Smooth muscle cell (in vitro differentiated cells): ENCODE measurements around the gene BPIFB2. TPM values are rescaled to one million over a fixed set of nuclear protein-coding genes. Genes with fewer than 3 reads are reported as not detected.

ENCODE experiments used
- DNase-seq: peaks from one replicate; lab custom pipeline; 2025; ENCODE audit not compliant: unreplicated experiment; lab: John Stamatoyannopoulos, UW
- H2AFZ ChIP-seq: fragments of 200-600 bp; sonication (generic); 2 replicates; pipeline ENCODE4 v1.6.0; 2016; ENCODE audit warnings: antibody characterized with exemption, low read depth, mild to moderate bottlenecking
- H3F3A ChIP-seq: fragments of 200-600 bp; sonication (generic); 2 replicates; pipeline ENCODE4 v1.6.0; 2017; ENCODE audit warnings: antibody characterized with exemption, low read depth
- H3K27ac ChIP-seq: fragments of 200-600 bp; sonication (generic); 2 replicates; pipeline ENCODE4 v1.5.1; 2016; ENCODE audit warnings: low read depth, mild to moderate bottlenecking
- H3K27me3 ChIP-seq: fragments of 200-600 bp; sonication (generic); 2 replicates; pipeline ENCODE4 v1.6.1; 2016; ENCODE audit warnings: low read depth, mild to moderate bottlenecking
- H3K36me3 ChIP-seq: fragments of 200-600 bp; sonication (generic); 2 replicates; pipeline ENCODE4 v1.5.1; 2016; ENCODE audit warnings: low read depth
- H3K4me1 ChIP-seq: fragments of 200-600 bp; sonication (generic); 2 replicates; pipeline ENCODE4 v1.5.1; 2016; ENCODE audit warnings: low read depth
- H3K4me2 ChIP-seq: fragments of 200-600 bp; sonication (generic); 2 replicates; pipeline ENCODE4 v1.6.0; 2016; ENCODE audit warnings: mild to moderate bottlenecking
- H3K4me3 ChIP-seq: fragments of 200-600 bp; sonication (generic); 2 replicates; pipeline ENCODE4 v1.5.1; 2016; ENCODE audit warnings: mild to moderate bottlenecking
- H3K79me2 ChIP-seq: fragments of 200-600 bp; sonication (generic); 2 replicates; pipeline ENCODE4 v1.6.0; 2016; ENCODE audit warnings: low read depth, mild to moderate bottlenecking
- H3K9ac ChIP-seq: fragments of 200-600 bp; sonication (generic); 2 replicates; pipeline ENCODE4 v1.6.0; 2016; ENCODE audit warnings: low read depth
- H3K9me3 ChIP-seq: fragments of 200-600 bp; sonication (generic); replicated peaks from 2 replicates; pipeline ENCODE4 v1.5.1; 2016; ENCODE audit warnings: low read depth
- H4K20me1 ChIP-seq: fragments of 200-600 bp; sonication (generic); 2 replicates; pipeline ENCODE4 v1.6.0; 2016; ENCODE audit warnings: low read depth
- WGBS: methylation state at CpG from one replicate; pipeline ENCODE4 v1.1.7; 2016; ENCODE audit warnings: low lambda C conversion rate; 5-methylcytosine and 5-hydroxymethylcytosine counted together
- polyA plus RNA-seq: library from polyadenylated mRNA; unstranded; fragments of >200 nt; fragmentation: Nextera tagmentation; extraction: Ambion mirVana; gene quantifications from 2 replicates; pipeline ENCODE4 v1.2.1, GENCODE V29; 2016
- total RNA-seq: library from RNA; depleted of rRNA; stranded (reverse); fragments of >200 nt; gene quantifications from 2 replicates; pipeline ENCODE4 v1.2.3, GENCODE V29; 2014
- TF ChIP-seq, protein P1 (sequence below): fragments of 200-600 bp; sonication (generic); IDR thresholded peaks from 2 replicates; pipeline ENCODE4 v1.5.1; 2017; ENCODE audit warnings: borderline replicate concordance, mild to moderate bottlenecking, antibody characterized with exemption; ENCODE audit not compliant: insufficient read depth, poor library complexity, severe bottlenecking

The BPIFB2 gene
- total and polyA plus RNA-seq, 2 experiments from 2014 or later: not detected

DNA sequence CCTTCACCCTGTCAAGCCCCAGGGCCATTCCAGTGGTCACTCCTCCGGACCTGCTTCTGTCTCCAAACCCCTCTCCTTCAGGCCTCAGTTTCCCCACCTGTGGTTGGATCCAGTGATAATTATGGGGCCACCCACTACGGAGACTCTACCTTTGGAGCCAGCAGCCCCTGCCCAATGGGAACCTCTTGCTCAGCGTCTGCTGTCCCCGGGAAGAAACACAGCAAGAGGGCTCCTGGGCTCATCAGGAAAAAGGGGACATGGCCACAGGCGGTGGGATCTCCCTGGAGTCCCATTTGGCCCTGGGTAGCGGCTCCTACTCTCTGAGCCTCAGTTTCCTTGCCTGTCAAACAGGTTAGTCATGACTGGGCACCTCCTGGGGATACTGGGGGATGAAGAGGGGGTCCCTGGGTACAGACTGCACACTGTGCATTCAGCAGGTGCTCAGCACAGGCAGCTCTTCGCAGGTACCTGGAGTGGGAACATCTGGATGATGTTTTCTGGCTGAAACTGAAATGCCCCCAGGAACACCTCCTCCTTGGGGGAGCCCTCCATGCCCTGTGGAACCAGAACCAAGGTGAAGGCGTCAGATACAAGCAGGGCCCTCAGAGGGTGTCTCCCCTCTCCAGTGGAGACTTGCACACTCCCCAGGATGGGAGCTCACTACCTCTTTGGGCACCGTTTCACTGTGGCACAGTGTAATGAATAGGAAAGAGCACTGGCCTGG, 22.7 kb upstream of the BPIFB2 start:
- Histone ChIP-seq H3K27me3 (no peaks in the 10 kb centered on the region), H4K20me1 (no peaks in the 10 kb centered on the region), H3F3A (no peaks in the 10 kb centered on the region), H3K4me3 (no peak overlapping the region), H3K9me3 (no peaks in the 10 kb centered on the region), H3K36me3 (no peaks in the 10 kb centered on the region), H2AFZ (no peak overlapping the region), H3K4me1 (peaks cover 5% of the 10 kb centered on the region), H3K4me2 (no peak overlapping the region), H3K27ac (no peak overlapping the region), H3K79me2 (no peaks in the 10 kb centered on the region), H3K9ac (no peak overlapping the region)
- DNase-seq: no peak
- 92% methylated on average over 9 of the region's 9 CpGs for WGBS
- TF ChIP-seq, protein P1, sequence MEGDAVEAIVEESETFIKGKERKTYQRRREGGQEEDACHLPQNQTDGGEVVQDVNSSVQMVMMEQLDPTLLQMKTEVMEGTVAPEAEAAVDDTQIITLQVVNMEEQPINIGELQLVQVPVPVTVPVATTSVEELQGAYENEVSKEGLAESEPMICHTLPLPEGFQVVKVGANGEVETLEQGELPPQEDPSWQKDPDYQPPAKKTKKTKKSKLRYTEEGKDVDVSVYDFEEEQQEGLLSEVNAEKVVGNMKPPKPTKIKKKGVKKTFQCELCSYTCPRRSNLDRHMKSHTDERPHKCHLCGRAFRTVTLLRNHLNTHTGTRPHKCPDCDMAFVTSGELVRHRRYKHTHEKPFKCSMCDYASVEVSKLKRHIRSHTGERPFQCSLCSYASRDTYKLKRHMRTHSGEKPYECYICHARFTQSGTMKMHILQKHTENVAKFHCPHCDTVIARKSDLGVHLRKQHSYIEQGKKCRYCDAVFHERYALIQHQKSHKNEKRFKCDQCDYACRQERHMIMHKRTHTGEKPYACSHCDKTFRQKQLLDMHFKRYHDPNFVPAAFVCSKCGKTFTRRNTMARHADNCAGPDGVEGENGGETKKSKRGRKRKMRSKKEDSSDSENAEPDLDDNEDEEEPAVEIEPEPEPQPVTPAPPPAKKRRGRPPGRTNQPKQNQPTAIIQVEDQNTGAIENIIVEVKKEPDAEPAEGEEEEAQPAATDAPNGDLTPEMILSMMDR: no peak

DNA sequence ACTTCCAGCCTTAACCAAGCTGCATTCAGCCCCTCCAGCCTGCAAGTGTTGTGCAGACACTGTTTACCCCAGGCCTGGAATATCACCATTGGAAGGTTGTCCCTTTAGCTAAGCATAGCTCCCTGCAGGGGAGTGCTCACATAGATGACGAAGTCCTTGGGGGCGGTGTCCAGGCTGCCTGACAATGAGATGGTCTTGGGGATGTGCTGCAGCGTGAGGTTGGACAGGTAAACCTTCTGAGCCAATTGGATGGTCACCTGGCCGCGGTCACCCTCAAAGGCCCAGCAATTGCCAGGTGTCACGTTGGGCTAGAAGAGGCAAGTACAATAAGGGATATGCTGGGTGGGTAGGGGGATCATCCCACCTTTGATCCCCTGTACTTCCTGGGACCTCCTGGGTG, 21.9 kb upstream of the BPIFB2 start:
- H3K9ac ChIP-seq: no peak overlapping the region
- H3K27ac ChIP-seq: no peak overlapping the region
- H3K4me2 ChIP-seq: no peak overlapping the region
- H3K4me1 ChIP-seq: peaks cover 2% of the 10 kb centered on the region
- TF ChIP-seq, protein P1: no peak
- H3K36me3 ChIP-seq: no peaks in the 10 kb centered on the region
- H3K9me3 ChIP-seq: no peaks in the 10 kb centered on the region
- no peaks in the 10 kb centered on the region for H3K27me3 ChIP-seq
- DNase-seq: no peak
- H3K79me2 ChIP-seq: no peaks in the 10 kb centered on the region
- no peaks in the 10 kb centered on the region for H4K20me1 ChIP-seq
- WGBS: 90% methylated on average over 6 of the region's 6 CpGs
- H3F3A ChIP-seq: no peaks in the 10 kb centered on the region
- no peak overlapping the region for H3K4me3 ChIP-seq
- no peak overlapping the region for H2AFZ ChIP-seq

DNA sequence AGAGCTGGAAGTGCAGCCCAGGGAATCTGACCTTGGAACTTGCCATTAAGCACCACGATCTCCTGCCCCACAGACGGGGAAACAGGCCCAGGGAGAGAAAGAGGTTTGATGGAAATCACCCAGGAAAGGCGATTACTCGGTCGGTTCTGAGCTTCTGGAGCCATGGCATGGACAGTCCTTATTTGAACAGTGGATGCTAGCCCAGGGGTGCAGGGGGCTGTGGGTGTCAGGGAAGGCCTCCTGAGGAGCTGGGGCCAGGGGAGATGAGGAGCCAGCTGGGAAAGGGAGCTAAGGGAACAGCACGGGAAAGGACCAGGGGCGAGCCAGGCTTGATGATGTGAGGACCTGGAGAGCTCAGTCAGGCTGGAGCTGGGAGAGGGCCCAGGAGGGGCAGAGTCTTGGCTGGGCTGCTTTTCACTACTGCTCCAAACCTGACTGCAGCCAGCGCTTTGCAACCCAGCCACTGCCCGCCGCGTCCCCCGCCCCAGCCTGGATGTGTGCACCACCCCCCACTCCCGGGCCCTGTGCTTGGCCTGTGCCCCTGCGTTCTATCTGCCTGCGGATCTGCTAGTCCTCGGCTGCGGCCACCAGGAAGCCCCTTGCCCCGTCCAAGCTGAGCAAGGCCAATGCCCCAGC, 21.1 kb upstream of the BPIFB2 start:
- Histone ChIP-seq H3K4me1 (no peaks in the 10 kb centered on the region), H3K4me2 (no peak overlapping the region), H3K9ac (no peak overlapping the region), H3K4me3 (no peak overlapping the region), H3F3A (no peaks in the 10 kb centered on the region), H2AFZ (no peak overlapping the region), H3K36me3 (no peaks in the 10 kb centered on the region), H3K9me3 (no peaks in the 10 kb centered on the region), H3K79me2 (no peaks in the 10 kb centered on the region), H4K20me1 (no peaks in the 10 kb centered on the region), H3K27me3 (no peaks in the 10 kb centered on the region), H3K27ac (no peak overlapping the region)
- no peak for DNase-seq
- TF ChIP-seq, protein P1: no peak
- WGBS: 88% methylated on average over 14 of the region's 18 CpGs
